HG02623 (cell line): ENCODE results near the gene AGXT.

ENCODE experiments used
- ATAC-seq: cut with Tn5 transposase; IDR thresholded peaks from one replicate; pipeline ENCODE4 v1.9.1; 2021; ENCODE audit warnings: moderate library complexity; ENCODE audit not compliant: unreplicated experiment

The AGXT gene

GRCh38 chr2:240896871-240897692 is 28.5 kb downstream of the AGXT start:
- no peak for ATAC-seq

- ATAC-seq, result no peak
Observed at GRCh38 chr2:240898108-240898730, 29.6 kb downstream of the AGXT start.

DNA sequence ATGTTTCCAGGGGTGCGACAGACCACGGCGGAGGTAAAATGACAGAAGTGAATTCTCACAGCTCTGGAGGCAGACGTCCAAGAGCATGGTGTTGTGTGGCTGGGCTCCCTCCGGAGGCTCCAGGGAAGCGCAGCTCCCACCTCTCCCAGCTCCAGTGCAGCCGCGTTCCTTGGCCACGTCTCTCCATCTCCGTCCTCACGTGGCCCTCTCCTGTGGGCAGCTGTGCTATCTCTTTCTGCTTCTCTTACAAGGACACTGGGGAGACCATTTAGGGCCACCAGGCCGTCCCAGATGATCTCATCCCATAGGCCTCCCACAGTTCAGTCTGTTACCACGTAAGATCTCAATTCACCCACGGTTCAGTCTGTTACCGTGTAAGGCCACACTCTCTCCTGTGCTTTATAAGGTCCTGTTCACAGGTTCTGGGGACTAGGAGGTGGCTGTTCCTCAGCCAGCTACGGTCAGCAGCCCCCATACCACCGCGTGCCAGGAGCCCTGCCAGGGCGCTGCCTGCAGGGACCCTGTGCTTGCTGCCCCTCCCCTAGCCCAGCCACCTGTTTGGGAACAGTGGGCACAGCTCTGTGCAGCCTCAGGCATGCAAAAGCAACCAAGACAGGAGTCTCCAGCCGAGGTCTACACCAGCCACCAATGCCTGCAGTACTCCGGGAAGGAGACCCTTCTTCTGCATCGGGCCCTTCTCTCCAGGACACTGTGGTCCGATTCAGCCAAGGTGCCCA is 30.3 kb downstream of the AGXT start:
- no peak for ATAC-seq

DNA sequence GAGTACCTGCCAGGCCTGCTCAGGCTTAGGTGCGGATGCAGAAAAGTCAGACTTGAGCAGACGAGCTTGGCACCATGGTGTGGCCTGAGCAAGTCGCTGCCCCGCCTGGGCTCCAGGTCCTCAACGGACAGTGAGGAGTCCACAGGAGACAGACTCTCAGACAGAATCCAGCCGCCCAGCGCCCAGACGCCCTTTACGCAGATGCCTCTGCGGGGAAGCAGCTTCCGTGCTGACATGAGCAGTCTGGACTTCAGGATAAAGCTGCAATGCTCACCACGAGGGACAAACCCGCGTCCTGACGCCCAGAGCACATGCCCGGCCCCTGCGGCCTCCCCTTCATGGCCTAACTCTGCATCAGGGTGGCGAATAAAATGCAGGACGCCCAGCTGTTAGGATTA is 30.8 kb downstream of the AGXT start:
- no peak for ATAC-seq

GRCh38 chr2:240900141-240900860 is 31.7 kb downstream of the AGXT start:
- ATAC-seq, result no peak

GRCh38 chr2:240901986-240902614 is 33.5 kb downstream of the AGXT start:
- no peak for ATAC-seq

DNA sequence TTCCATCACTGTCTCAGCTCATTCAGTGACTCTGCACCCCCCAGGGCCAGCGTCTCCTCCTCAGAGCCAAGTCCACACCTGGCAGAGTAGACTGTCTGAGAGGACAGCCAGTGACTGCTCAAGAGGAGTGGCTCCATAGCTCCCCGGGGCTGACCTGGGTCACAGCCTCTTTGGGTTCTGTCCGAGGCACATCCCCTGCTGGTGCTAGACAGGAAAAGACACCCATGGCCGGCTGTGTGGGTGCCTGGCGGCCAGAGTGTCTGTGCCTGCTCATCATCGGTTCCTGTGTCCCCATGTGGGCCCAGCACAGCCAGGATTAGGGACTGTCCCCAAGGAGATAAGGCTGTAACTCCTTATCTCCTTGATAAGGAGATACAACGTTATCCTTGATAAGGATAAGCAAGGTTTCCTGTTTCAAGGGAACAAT is 34.0 kb downstream of the AGXT start:
- no peak for ATAC-seq

DNA sequence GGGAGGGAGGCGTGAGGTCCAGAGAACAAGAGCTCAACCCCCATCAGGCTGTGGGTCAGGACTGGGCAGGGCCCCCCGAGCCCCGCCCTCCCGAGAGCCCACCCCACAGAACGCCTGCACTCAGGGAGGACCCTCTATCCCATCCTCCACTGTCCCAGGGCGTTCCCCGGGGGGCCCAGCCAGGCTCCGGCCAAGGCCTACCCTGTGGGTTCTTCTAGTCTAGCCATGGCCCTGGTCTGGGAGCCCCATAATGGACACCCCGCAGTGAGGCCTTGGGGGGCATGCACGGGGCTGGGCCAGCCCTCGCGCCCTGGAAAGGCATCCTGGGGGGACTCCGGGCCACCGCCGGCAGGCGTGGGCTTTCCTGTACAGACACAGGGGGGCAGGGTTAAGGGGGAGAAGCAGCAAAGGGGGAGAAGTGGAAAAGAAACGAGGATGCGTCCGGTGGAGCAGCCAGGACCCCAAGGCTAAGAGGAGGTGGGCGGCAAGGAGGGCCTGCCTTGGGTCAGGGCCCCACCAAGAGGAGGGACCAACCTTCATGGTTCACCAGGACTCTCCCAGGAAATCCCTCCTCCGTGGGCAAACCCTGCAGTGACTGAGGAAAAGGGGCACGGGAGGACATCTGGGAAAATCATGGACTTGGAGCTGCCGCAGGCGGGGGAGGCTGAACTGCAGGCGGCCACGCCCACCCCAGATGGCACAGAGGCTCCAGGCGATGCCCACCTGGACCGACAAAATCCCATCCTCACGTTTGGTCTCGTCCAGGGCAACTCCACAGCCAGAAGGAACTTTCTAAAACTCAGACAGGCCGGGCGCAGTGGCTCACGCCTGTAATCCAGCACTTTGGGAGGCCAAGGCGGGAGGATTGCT is 34.8 kb downstream of the AGXT start:
- ATAC-seq, result no peak

DNA sequence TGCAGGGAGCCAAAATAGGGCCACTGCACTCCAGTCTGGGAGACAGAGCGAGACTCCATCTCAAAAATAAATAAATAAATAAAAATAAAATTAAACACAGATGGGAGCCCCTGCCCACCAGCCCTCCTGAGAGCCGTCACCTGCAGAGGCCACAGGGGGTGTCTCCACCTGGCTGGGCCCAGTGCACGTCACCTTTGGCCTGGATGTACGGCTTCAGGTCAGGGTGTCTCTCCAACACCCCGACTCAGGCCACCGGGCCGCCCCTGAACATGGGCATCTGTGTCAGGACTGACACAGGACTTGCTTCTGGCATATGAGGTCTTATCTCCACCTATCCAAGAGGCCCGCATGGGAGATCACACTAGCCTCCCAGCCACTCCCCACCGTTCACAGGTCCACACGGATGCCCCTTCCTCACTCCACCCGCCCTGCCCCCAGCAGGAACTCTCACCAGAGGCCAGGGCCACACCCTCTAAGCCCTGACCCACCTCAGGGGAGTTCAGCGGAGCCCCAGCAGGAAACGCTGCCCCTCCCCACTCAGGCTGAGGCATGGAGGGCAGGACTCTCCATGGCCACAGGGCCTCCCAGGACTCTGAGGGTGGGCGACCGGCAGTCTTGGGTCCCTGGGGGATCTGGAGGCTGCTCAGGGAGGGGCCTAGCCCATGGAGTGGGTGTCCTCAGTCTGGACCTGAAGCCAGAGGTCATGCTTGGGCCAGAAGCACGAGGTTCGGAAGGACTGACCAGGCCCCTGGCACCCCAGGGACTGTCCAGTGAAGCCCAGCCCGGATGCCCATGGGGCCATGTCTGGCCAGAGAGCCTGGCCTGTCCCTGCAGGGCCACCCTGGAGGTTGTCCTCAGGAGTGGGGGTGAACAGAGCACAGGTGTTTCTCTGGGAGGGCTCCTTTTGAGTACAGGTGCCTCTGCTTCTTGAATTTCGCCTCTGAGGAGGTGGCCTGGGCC is 35.9 kb downstream of the AGXT start:
- ATAC-seq, result no peak

DNA sequence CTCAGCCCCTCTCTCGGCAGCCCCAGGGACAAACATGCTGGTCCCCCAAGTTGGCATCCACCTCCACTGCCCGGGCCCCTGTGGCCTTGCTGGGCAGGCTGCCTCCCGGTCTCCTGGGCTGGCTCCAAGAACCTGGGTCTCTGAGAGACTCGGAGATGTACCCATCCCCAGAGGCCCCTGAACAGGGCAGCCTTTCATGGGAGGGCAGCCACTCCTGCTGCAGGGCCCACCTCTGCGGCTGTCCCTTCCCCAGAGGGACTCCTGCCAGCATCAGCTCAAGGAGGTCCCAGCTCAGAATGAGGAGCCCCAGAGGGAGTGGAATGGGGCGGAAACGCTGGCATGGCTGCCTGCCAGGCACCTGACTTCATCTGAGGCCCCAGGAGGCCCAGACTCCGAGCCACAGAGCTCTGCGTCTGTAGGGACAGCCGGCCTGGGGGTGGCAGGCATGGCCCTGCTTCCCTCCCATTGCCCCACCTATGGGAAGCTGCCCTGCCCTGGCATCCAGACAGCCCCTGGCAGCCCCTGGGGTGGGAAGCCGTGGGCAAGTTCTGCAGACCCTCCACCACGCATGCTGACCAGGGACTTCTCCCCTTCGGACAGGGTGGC is 36.7 kb downstream of the AGXT start:
- ATAC-seq, result no peak

- ATAC-seq, result no peak
Observed at GRCh38 chr2:240906141-240906910, 37.7 kb downstream of the AGXT start, which contains the start of gene CROCC2. Gene CROCC2, plus strand, starts transcription at chr2:240906336. Its CDS starts 178 bp downstream, at chr2:240906514.

DNA sequence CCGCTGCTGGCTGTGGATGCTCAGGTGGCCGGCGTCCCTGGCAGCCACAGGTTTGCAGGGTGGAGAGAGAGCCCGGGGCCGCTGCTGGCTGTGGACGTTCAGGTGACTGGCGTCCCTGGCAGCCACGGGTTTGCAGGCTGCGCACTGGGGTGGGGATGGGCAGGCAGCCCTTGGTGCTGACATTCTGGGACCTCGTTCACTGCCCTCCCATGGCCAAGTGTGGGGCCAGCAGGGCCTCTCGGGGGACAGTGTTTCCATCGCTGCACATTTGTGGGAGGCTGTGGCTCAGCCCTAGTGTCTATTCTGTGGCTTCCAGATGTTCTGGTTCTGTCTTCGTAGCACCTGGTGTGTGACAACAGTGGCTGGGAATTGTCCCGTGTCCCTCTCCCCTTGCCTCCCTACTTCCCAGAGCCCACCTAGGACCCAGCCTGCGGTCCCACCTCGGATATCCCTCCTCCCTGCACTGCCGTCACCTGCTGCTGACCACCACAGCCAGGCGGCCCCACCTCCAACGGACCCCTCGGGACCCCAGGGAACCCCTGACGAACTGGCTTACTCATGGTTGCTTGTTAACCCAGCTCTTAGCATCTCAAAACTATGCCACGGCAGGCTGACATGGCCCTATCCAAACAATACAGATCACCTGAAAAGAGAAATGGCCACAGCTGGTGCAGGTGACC is 38.4 kb downstream of the AGXT start:
- no peak for ATAC-seq

- no peak for ATAC-seq
Observed at GRCh38 chr2:240909216-240909974, 40.8 kb downstream of the AGXT start.

DNA sequence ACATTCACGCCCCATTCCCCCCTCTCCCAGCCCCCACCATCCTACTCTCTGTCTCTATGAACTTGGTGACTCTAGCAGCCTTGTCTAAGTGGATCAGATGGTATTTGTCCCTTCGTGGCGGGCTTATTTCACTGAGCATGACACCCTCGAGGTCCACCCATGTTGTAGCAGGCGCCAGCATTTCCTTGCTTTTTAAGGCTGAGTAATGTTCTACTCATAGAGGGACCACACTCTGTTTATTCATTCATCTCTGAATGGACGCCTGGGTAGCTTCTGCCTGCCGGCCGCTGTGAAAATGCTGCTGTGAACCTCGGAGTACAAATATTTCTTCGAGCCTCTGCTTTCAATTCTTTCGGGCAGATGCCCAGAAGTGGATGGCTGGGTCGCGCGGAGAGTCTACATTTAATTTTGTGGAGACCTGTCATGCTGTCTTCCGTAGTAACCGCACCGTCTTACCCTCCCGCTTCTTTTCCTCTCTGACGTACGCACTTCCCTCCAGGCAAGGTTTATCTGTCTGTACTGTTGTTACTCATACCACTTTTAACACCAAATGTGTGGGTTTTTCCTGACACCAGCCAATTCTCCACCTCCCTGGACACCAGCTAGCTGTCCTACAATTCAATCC is 43.1 kb downstream of the AGXT start:
- no peak for ATAC-seq
